ENCODE data around the gene EGR4.

Gene EGR4

GRCh38 chr2:73257021-73257420 is 36.3 kb downstream of the EGR4 start:
- H3K9ac ChIP-seq (ENCODE audit: low read length in 2 of 2), result no peak overlapping the region
- no peak overlapping the region for H3K27ac ChIP-seq (ENCODE audit: low read length)
- H3K27me3 ChIP-seq (ENCODE audit: control insufficient read depth in 1 of 2, insufficient read depth in 2 of 2, low read length in 2 of 2), result no peaks in the 10 kb centered on the region
- peaks cover 11 to 23% of the 10 kb centered on the region in 2 donors for H3K36me3 ChIP-seq (ENCODE audit: control insufficient read depth in 2 of 2, insufficient read depth in 2 of 2, low read length in 2 of 2)
- no peaks in the 10 kb centered on the region for H3K4me1 ChIP-seq (ENCODE audit: control insufficient read depth, insufficient read depth, low read length)
- no peaks in the 10 kb centered on the region for H3K9me3 ChIP-seq (ENCODE audit: control insufficient read depth in 2 of 2, low read length in 2 of 2)
- H3K4me3 ChIP-seq (ENCODE audit: low read length in 2 of 2), result no peak overlapping the region

GRCh38 chr2:73256618-73256922 is 36.8 kb downstream of the EGR4 start:
- no peaks in the 10 kb centered on the region for H3K4me1 ChIP-seq (ENCODE audit: control insufficient read depth, insufficient read depth, low read length)
- H3K27ac ChIP-seq (ENCODE audit: low read length), result no peak overlapping the region
- H3K9ac ChIP-seq (ENCODE audit: low read length in 2 of 2), result no peak overlapping the region
- no peaks in the 10 kb centered on the region for H3K27me3 ChIP-seq (ENCODE audit: control insufficient read depth in 1 of 2, insufficient read depth in 2 of 2, low read length in 2 of 2)
- H3K4me3 ChIP-seq (ENCODE audit: low read length in 2 of 2), result no peak overlapping the region
- H3K36me3 ChIP-seq (ENCODE audit: control insufficient read depth in 2 of 2, insufficient read depth in 2 of 2, low read length in 2 of 2), result peaks cover 14 to 25% of the 10 kb centered on the region in 2 donors
- no peaks in the 10 kb centered on the region for H3K9me3 ChIP-seq (ENCODE audit: control insufficient read depth in 2 of 2, low read length in 2 of 2)

- Histone ChIP-seq H3K9me3 (ENCODE audit: control insufficient read depth in 2 of 2, low read length in 2 of 2) (no peaks in the 10 kb centered on the region), H3K27me3 (ENCODE audit: control insufficient read depth in 1 of 2, insufficient read depth in 2 of 2, low read length in 2 of 2) (no peaks in the 10 kb centered on the region), H3K4me3 (ENCODE audit: low read length in 2 of 2) (no peak overlapping the region), H3K9ac (ENCODE audit: low read length in 2 of 2) (no peak overlapping the region), H3K27ac (ENCODE audit: low read length) (no peak overlapping the region), H3K36me3 (ENCODE audit: control insufficient read depth in 2 of 2, insufficient read depth in 2 of 2, low read length in 2 of 2) (peaks cover 15 to 27% of the 10 kb centered on the region in 2 donors), H3K4me1 (ENCODE audit: control insufficient read depth, insufficient read depth, low read length) (no peaks in the 10 kb centered on the region)
Measured at GRCh38 chr2:73255907-73256617, 37.3 kb downstream of the EGR4 start.

- no peak overlapping the region for H3K4me3 ChIP-seq (ENCODE audit: low read length in 2 of 2)
Measured at GRCh38 chr2:73255007-73255644, 38.2 kb downstream of the EGR4 start.

GRCh38 chr2:73254343-73255006 is 38.9 kb downstream of the EGR4 start:
- Histone ChIP-seq H3K4me3 (ENCODE audit: low read length in 2 of 2) (no peak overlapping the region), H3K27ac (ENCODE audit: low read length) (no peak overlapping the region), H3K9ac (ENCODE audit: low read length in 2 of 2) (no peak overlapping the region)

More at GRCh38 chr2:73255007-73255644, 38.2 kb downstream of the EGR4 start:
- Histone ChIP-seq H3K27ac (ENCODE audit: low read length) (no peak overlapping the region), H3K36me3 (ENCODE audit: control insufficient read depth in 2 of 2, insufficient read depth in 2 of 2, low read length in 2 of 2) (peaks cover 20 to 37% of the 10 kb centered on the region in 2 donors), H3K9ac (ENCODE audit: low read length in 2 of 2) (no peak overlapping the region), H3K4me1 (ENCODE audit: control insufficient read depth, insufficient read depth, low read length) (no peaks in the 10 kb centered on the region), H3K9me3 (ENCODE audit: control insufficient read depth in 2 of 2, low read length in 2 of 2) (no peaks in the 10 kb centered on the region), H3K27me3 (ENCODE audit: control insufficient read depth in 1 of 2, insufficient read depth in 2 of 2, low read length in 2 of 2) (no peaks in the 10 kb centered on the region)

GRCh38 chr2:73253901-73254300 is 39.4 kb downstream of the EGR4 start:
- no peaks in the 10 kb centered on the region for H3K27me3 ChIP-seq (ENCODE audit: control insufficient read depth in 1 of 2, insufficient read depth in 2 of 2, low read length in 2 of 2)

More at GRCh38 chr2:73254343-73255006, 38.9 kb downstream of the EGR4 start:
- Histone ChIP-seq H3K9me3 (ENCODE audit: control insufficient read depth in 2 of 2, low read length in 2 of 2) (no peaks in the 10 kb centered on the region), H3K27me3 (ENCODE audit: control insufficient read depth in 1 of 2, insufficient read depth in 2 of 2, low read length in 2 of 2) (no peaks in the 10 kb centered on the region), H3K4me1 (ENCODE audit: control insufficient read depth, insufficient read depth, low read length) (no peaks in the 10 kb centered on the region), H3K36me3 (ENCODE audit: control insufficient read depth in 2 of 2, insufficient read depth in 2 of 2, low read length in 2 of 2) (peaks cover 27 to 43% of the 10 kb centered on the region in 2 donors)

GRCh38 chr2:73253400-73253799 is 39.9 kb downstream of the EGR4 start:
- Histone ChIP-seq H3K36me3 (ENCODE audit: control insufficient read depth in 2 of 2, insufficient read depth in 2 of 2, low read length in 2 of 2) (peaks cover 36 to 53% of the 10 kb centered on the region in 2 donors), H3K27ac (ENCODE audit: low read length) (no peak overlapping the region), H3K9ac (ENCODE audit: low read length in 2 of 2) (no peak overlapping the region), H3K4me3 (ENCODE audit: low read length in 2 of 2) (no peak overlapping the region), H3K4me1 (ENCODE audit: control insufficient read depth, insufficient read depth, low read length) (no peaks in the 10 kb centered on the region), H3K9me3 (ENCODE audit: control insufficient read depth in 2 of 2, low read length in 2 of 2) (no peaks in the 10 kb centered on the region), H3K27me3 (ENCODE audit: control insufficient read depth in 1 of 2, insufficient read depth in 2 of 2, low read length in 2 of 2) (no peaks in the 10 kb centered on the region)

More at GRCh38 chr2:73253901-73254300, 39.4 kb downstream of the EGR4 start:
- H3K4me3 ChIP-seq (ENCODE audit: low read length in 2 of 2), result no peak overlapping the region
- no peaks in the 10 kb centered on the region for H3K9me3 ChIP-seq (ENCODE audit: control insufficient read depth in 2 of 2, low read length in 2 of 2)
- H3K9ac ChIP-seq (ENCODE audit: low read length in 2 of 2), result no peak overlapping the region
- no peak overlapping the region for H3K27ac ChIP-seq (ENCODE audit: low read length)
- H3K4me1 ChIP-seq (ENCODE audit: control insufficient read depth, insufficient read depth, low read length), result no peaks in the 10 kb centered on the region
- H3K36me3 ChIP-seq (ENCODE audit: control insufficient read depth in 2 of 2, insufficient read depth in 2 of 2, low read length in 2 of 2), result peaks cover 32 to 49% of the 10 kb centered on the region in 2 donors

- no peak overlapping the region for H3K9ac ChIP-seq (ENCODE audit: low read length in 2 of 2)
- no peak overlapping the region for H3K27ac ChIP-seq (ENCODE audit: low read length)
- no peak overlapping the region for H3K4me3 ChIP-seq (ENCODE audit: low read length in 2 of 2)
- peaks cover 44 to 61% of the 10 kb centered on the region in 2 donors for H3K36me3 ChIP-seq (ENCODE audit: control insufficient read depth in 2 of 2, insufficient read depth in 2 of 2, low read length in 2 of 2)
- no peaks in the 10 kb centered on the region for H3K4me1 ChIP-seq (ENCODE audit: control insufficient read depth, insufficient read depth, low read length)
- H3K27me3 ChIP-seq (ENCODE audit: control insufficient read depth in 1 of 2, insufficient read depth in 2 of 2, low read length in 2 of 2), result no peaks in the 10 kb centered on the region
- no peaks in the 10 kb centered on the region for H3K9me3 ChIP-seq (ENCODE audit: control insufficient read depth in 2 of 2, low read length in 2 of 2)
Measured at GRCh38 chr2:73252238-73253027, 40.9 kb downstream of the EGR4 start.

- H3K27me3 ChIP-seq (ENCODE audit: control insufficient read depth in 1 of 2, insufficient read depth in 2 of 2, low read length in 2 of 2), result no peaks in the 10 kb centered on the region
- H3K27ac ChIP-seq (ENCODE audit: low read length), result no peak overlapping the region
- H3K36me3 ChIP-seq (ENCODE audit: control insufficient read depth in 2 of 2, insufficient read depth in 2 of 2, low read length in 2 of 2), result peaks cover 55 to 74% of the 10 kb centered on the region in 2 donors
- no peaks in the 10 kb centered on the region for H3K4me1 ChIP-seq (ENCODE audit: control insufficient read depth, insufficient read depth, low read length)
- H3K4me3 ChIP-seq (ENCODE audit: low read length in 2 of 2), result no peak overlapping the region
- no peak overlapping the region for H3K9ac ChIP-seq (ENCODE audit: low read length in 2 of 2)
- H3K9me3 ChIP-seq (ENCODE audit: control insufficient read depth in 2 of 2, low read length in 2 of 2), result no peaks in the 10 kb centered on the region
Measured at GRCh38 chr2:73250872-73251846, 42.2 kb downstream of the EGR4 start.
